A549 (cell line): ENCODE measurements around the gene SLC22A16. TPM values are rescaled to one million over a fixed set of nuclear protein-coding genes. Genes with fewer than 3 reads are reported as not detected.

Experiments
- ATAC-seq, 2 experiments: fragments of 200-7000 bp in 1 of 2; fragments of >200 bp in 1 of 2; cut with Nextera tagmentation in 1 of 2; cut with Tn5 transposase in 1 of 2; 3 replicates each; pipeline versions ENCODE4 v1.8.0 to v1.9.1; 2018 to 2020; ENCODE audit warnings: mild to moderate bottlenecking in 1 of 2, moderate library complexity in 1 of 2
- CTCF ChIA-PET: fragments of 300-600 bp; sonication (Branson Sonifier 250); formaldehyde crosslinking; extraction: SDS; loops from one replicate; lab custom pipeline; 2021; ENCODE audit warnings: antibody characterized with exemption, inconsistent platforms; lab: Yijun Ruan, JAX
- POLR2A ChIA-PET: fragments of 350-600 bp; formaldehyde crosslinking; extraction: SDS; loops from one replicate; lab custom pipeline; 2021; ENCODE audit warnings: antibody characterized with exemption, inconsistent platforms; lab: Yijun Ruan, JAX
- DNase-seq, 2 experiments: peaks; one replicate each; pipeline versions ENCODE4 v3.0.0 to v3.0.0-alpha.2; 2011 to 2016; ENCODE audit warnings: low read depth in 1 of 2, low spot score in 1 of 2
- FAIRE-seq: peaks from 2 replicates; lab custom pipeline; 2011; peaks lifted over from hg19 to GRCh38; lab: Jason Lieb, UNC
- H3K27ac ChIP-seq, 2 experiments: fragments of >200 bp; sonication (Bioruptor Twin); formaldehyde crosslinking; 3 replicates each; pipeline ENCODE4 v1.5.1; 2016 to 2017
- H3K4me1 ChIP-seq: fragments of >200 bp; sonication (Bioruptor Twin); formaldehyde crosslinking; 3 replicates; pipeline ENCODE4 v1.6.1; 2016
- H3K4me2 ChIP-seq: fragments of >200 bp; sonication (Bioruptor Twin); formaldehyde crosslinking; 3 replicates; pipeline ENCODE4 v1.6.1; 2016
- H3K4me3 ChIP-seq: fragments of >200 bp; sonication (Bioruptor Twin); formaldehyde crosslinking; 3 replicates; pipeline ENCODE4 v1.5.1; 2016
- H3K9me3 ChIP-seq: fragments of >200 bp; sonication (Bioruptor Twin); formaldehyde crosslinking; 3 replicates; pipeline ENCODE4 v1.6.1; 2016
- CBX2 ChIP-seq: fragments of 200-600 bp; sonication (generic); IDR thresholded peaks from 2 replicates; pipeline ENCODE4 v1.6.1; 2016; ENCODE audit warnings: low read depth, mild to moderate bottlenecking, borderline replicate concordance
- CHD2 ChIP-seq: fragments of 150-350 bp; IDR thresholded peaks from 2 replicates; pipeline ENCODE4 v1.6.1; 2014; ENCODE audit warnings: low read length; ENCODE audit not compliant: partially characterized antibody
- EHF ChIP-seq: fragments of 250-450 bp; sonication (Bioruptor Pico); IDR thresholded peaks from 2 replicates; pipeline ENCODE4 v1.5.0; 2020; ENCODE audit warnings: mild to moderate bottlenecking
- EHMT2 ChIP-seq: fragments of 200-600 bp; sonication (generic); IDR thresholded peaks from 2 replicates; pipeline ENCODE4 v1.6.1; 2016; ENCODE audit warnings: antibody characterized with exemption, low read depth, mild to moderate bottlenecking, moderate library complexity
- FOSB ChIP-seq: fragments of 250-450 bp; sonication (Bioruptor Pico); IDR thresholded peaks from 2 replicates; pipeline ENCODE4 v1.5.0; 2020; ENCODE audit warnings: mild to moderate bottlenecking, moderate library complexity
- GATA3 ChIP-seq: IDR thresholded peaks from 2 replicates; pipeline ENCODE4 v1.6.1; 2012; ENCODE audit warnings: borderline replicate concordance
- HDAC2 ChIP-seq: fragments of 200-600 bp; sonication (generic); IDR thresholded peaks from 2 replicates; pipeline ENCODE4 v1.6.1; 2016
- HOXA7 ChIP-seq: fragments of 250-450 bp; sonication (Bioruptor Pico); IDR thresholded peaks from 2 replicates; pipeline ENCODE4 v1.5.0; 2020; ENCODE audit warnings: mild to moderate bottlenecking, moderate library complexity
- KDM1A ChIP-seq: fragments of 200-600 bp; sonication (generic); IDR thresholded peaks from 2 replicates; pipeline ENCODE4 v1.6.1; 2016; ENCODE audit warnings: low read depth, mild to moderate bottlenecking
- MAFK ChIP-seq: fragments of 450-650 bp; IDR thresholded peaks from 2 replicates; pipeline ENCODE4 v1.6.1; 2014; ENCODE audit not compliant: partially characterized antibody
- MAZ ChIP-seq: fragments of 150-350 bp; IDR thresholded peaks from 2 replicates; pipeline ENCODE4 v1.6.1; 2014; ENCODE audit warnings: antibody characterized with exemption, low read depth, low read length, borderline replicate concordance
- MYC ChIP-seq: IDR thresholded peaks from 2 replicates; pipeline ENCODE4 v1.6.1; 2012; ENCODE audit warnings: mild to moderate bottlenecking, inconsistent platforms, low read length, improper control_type of control experiment, borderline replicate concordance
- PHF8 ChIP-seq: fragments of 200-600 bp; sonication (generic); IDR thresholded peaks from 2 replicates; pipeline ENCODE4 v1.6.1; 2016; ENCODE audit warnings: low read depth, mild to moderate bottlenecking, antibody characterized with exemption, moderate library complexity, borderline replicate concordance
- RAD21 ChIP-seq, 2 experiments: fragments of >200 bp in 1 of 2; sonication (Bioruptor Twin) in 1 of 2; formaldehyde crosslinking in 1 of 2; IDR thresholded peaks in 1 of 2; conservative IDR thresholded peaks in 1 of 2; 2 replicates in 1 of 2; 3 replicates in 1 of 2; pipeline ENCODE4 v1.6.1; 2012 to 2018; ENCODE audit warnings: inconsistent platforms in 1 of 2
- RARB ChIP-seq: fragments of 250-450 bp; sonication (Bioruptor Pico); IDR thresholded peaks from 2 replicates; pipeline ENCODE4 v1.8.0; 2021; ENCODE audit warnings: mild to moderate bottlenecking, moderate library complexity
- RCOR1 ChIP-seq: fragments of 150-350 bp; IDR thresholded peaks from 2 replicates; pipeline ENCODE4 v1.6.1; 2014; ENCODE audit warnings: antibody characterized with exemption, low read length, low read depth
- RFX5 ChIP-seq: fragments of 450-650 bp; IDR thresholded peaks from 2 replicates; pipeline ENCODE4 v1.7.1; 2014; ENCODE audit warnings: antibody characterized with exemption, mild to moderate bottlenecking, moderate library complexity
- SREBF2 ChIP-seq: fragments of 450-650 bp; IDR thresholded peaks from 2 replicates; pipeline ENCODE4 v1.6.1; 2014; ENCODE audit warnings: mild to moderate bottlenecking, moderate library complexity
- ZC3H11A ChIP-seq: fragments of 450-650 bp; IDR thresholded peaks from 2 replicates; pipeline ENCODE4 v1.6.1; 2014; ENCODE audit warnings: antibody characterized with exemption, mild to moderate bottlenecking
- ZFP36 ChIP-seq: fragments of 450-650 bp; IDR thresholded peaks from 2 replicates; pipeline ENCODE4 v1.6.1; 2014; ENCODE audit warnings: borderline replicate concordance; ENCODE audit not compliant: partially characterized antibody
- WGBS: methylation state at CpG from one replicate; pipeline ENCODE4 v1.1.6; 2017; ENCODE audit errors: missing lambda C conversion rate; 5-methylcytosine and 5-hydroxymethylcytosine counted together
- polyA plus RNA-seq, 4 experiments: library from polyadenylated mRNA; depleted of rRNA in 3 of 4; stranded (reverse); fragments of >200 nt; fragmentation: RNase III in 1 of 4; extraction: RNeasy Plus Mini Kit Qiagen cat#74134 plus additional on column Dnase treatment in 1 of 4; gene quantifications; 2 replicates in 3 of 4; 3 replicates in 1 of 4; pipeline ENCODE4 v1.2.3, GENCODE V29; 2011 to 2017
- TF ChIP-seq, protein P1 (sequence below): IDR thresholded peaks from 2 replicates; pipeline ENCODE4 v1.6.1; 2012
- TF ChIP-seq, protein P2 (sequence below): fragments of 250-450 bp; sonication (Bioruptor Pico); IDR thresholded peaks from 2 replicates; pipeline ENCODE4 v1.5.0; 2021; ENCODE audit warnings: mild to moderate bottlenecking, moderate library complexity, borderline replicate concordance
- TF ChIP-seq, protein P3 (sequence below): fragments of 450-650 bp; IDR thresholded peaks from 2 replicates; pipeline ENCODE4 v1.6.1; 2014; ENCODE audit warnings: antibody characterized with exemption
- TF ChIP-seq, protein P4 (sequence below): fragments of >200 bp; sonication (Bioruptor Twin); formaldehyde crosslinking; IDR thresholded peaks from 3 replicates; pipeline ENCODE4 v1.5.1; 2016

SLC22A16 gene
- polyA plus RNA-seq, 2 of the 4 experiments (the other 2 are of a cell fraction) = not detected

DNA sequence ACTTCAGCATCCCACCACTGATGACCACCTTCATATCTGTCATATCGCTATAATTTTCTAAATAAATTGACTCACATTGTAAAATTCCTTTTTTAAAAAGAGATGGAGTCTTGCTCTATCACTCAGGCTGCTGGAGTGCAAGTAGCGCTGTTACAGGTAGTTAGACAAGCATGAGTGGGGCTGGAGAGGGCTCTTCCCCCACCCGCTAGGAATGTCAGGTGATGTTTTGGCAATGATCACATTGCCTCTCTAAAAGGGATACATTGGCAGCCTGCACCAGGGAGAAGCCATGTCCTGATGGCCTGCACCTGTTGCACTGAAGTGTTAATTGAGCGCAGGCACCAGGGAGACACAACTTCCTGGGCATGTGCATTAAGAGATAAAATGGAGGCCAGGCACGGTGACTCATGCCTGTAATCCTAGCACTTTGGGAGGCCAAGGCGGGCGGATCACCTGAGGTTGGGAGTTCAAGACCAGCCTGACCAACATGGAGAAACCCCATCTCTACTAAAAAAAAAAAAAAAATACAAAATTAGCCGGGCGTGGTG is 16.9 kb upstream of the SLC22A16 start:
- 81% methylated on average over 8 of the region's 9 CpGs for WGBS
- Histone ChIP-seq H3K4me2 (no peak overlapping the region), H3K4me3 (no peak overlapping the region), H3K27ac (no peak overlapping the region), H3K9me3 (no peaks in the 10 kb centered on the region), H3K4me1 (no peaks in the 10 kb centered on the region)
- CTCF ChIA-PET = interaction anchor here (1.0 kb wide), 1 partner anchor 10 kb away, joined by 4 read pairs; no protein-coding TSS in a partner anchor
- ATAC-seq = no peak
- FAIRE-seq = no peak
- POLR2A ChIA-PET = no interaction called here
- TF ChIP-seq ZFP36 = no peak
- no peak for TF ChIP-seq RAD21 (conservative IDR thresholded peaks at IDR 0.05 in 1 of 2, IDR thresholded peaks at IDR 0.05 in 1 of 2)
- no peak for TF ChIP-seq EHF
- TF ChIP-seq PHF8 = no peak
- no peak for TF ChIP-seq MAZ
- TF ChIP-seq, protein P1, sequence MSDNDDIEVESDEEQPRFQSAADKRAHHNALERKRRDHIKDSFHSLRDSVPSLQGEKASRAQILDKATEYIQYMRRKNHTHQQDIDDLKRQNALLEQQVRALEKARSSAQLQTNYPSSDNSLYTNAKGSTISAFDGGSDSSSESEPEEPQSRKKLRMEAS = no peak
- no peak for TF ChIP-seq HOXA7 (CRISPR knock-in tag)
- TF ChIP-seq RARB (CRISPR knock-in tag) = no peak
- no peak for TF ChIP-seq SREBF2
- TF ChIP-seq, protein P2, sequence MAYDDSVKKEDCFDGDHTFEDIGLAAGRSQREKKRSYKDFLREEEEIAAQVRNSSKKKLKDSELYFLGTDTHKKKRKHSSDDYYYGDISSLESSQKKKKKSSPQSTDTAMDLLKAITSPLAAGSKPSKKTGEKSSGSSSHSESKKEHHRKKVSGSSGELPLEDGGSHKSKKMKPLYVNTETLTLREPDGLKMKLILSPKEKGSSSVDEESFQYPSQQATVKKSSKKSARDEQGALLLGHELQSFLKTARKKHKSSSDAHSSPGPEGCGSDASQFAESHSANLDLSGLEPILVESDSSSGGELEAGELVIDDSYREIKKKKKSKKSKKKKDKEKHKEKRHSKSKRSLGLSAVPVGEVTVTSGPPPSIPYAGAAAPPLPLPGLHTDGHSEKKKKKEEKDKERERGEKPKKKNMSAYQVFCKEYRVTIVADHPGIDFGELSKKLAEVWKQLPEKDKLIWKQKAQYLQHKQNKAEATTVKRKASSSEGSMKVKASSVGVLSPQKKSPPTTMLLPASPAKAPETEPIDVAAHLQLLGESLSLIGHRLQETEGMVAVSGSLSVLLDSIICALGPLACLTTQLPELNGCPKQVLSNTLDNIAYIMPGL (CRISPR knock-in tag) = no peak
- no peak for TF ChIP-seq RCOR1
- no peak for TF ChIP-seq RFX5
- no peak for TF ChIP-seq CBX2
- no peak for TF ChIP-seq HDAC2
- TF ChIP-seq MAFK = no peak
- TF ChIP-seq FOSB (CRISPR knock-in tag) = no peak
- no peak for TF ChIP-seq EHMT2
- no peak for TF ChIP-seq GATA3
- TF ChIP-seq, protein P3, sequence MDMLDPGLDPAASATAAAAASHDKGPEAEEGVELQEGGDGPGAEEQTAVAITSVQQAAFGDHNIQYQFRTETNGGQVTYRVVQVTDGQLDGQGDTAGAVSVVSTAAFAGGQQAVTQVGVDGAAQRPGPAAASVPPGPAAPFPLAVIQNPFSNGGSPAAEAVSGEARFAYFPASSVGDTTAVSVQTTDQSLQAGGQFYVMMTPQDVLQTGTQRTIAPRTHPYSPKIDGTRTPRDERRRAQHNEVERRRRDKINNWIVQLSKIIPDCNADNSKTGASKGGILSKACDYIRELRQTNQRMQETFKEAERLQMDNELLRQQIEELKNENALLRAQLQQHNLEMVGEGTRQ = no peak
- TF ChIP-seq ZC3H11A = no peak
- DNase-seq = no peak

DNA sequence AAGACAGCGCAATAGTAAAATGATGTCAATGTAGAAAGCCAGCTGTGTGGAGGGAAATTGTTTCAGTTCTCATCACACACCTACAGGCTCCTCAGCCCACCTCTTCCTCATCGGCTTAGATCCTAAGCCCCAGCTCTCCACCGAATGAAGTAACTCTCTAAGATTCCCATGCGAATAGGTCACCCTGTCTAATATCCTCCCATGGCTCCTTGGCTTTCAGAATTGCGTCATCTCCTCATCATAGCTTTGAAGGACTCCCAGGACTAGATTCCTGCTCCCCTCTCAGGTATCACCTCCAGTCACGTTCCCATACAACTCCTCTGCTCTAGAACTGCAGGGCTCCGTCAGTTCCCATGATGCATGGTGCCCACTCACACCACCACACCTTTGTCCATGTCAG is 16.2 kb upstream of the SLC22A16 start:
- no peaks in the 10 kb centered on the region for H3K9me3 ChIP-seq
- ChIA-PET CTCF (interaction anchor here (1.0 kb wide), 1 partner anchor 9 kb away, joined by 4 read pairs; no protein-coding TSS in a partner anchor), POLR2A (no interaction called here)
- no peak overlapping the region for H3K4me2 ChIP-seq
- no peak for FAIRE-seq
- ATAC-seq = no peak
- H3K4me3 ChIP-seq = no peak overlapping the region
- H3K4me1 ChIP-seq = no peaks in the 10 kb centered on the region
- no peak for DNase-seq
- H3K27ac ChIP-seq = no peak overlapping the region
- TF ChIP-seq RARB (CRISPR knock-in tag) = no peak
- TF ChIP-seq, all 56 proteins: peak for 0
- WGBS = 72% methylated on average over 7 of the region's 7 CpGs

DNA sequence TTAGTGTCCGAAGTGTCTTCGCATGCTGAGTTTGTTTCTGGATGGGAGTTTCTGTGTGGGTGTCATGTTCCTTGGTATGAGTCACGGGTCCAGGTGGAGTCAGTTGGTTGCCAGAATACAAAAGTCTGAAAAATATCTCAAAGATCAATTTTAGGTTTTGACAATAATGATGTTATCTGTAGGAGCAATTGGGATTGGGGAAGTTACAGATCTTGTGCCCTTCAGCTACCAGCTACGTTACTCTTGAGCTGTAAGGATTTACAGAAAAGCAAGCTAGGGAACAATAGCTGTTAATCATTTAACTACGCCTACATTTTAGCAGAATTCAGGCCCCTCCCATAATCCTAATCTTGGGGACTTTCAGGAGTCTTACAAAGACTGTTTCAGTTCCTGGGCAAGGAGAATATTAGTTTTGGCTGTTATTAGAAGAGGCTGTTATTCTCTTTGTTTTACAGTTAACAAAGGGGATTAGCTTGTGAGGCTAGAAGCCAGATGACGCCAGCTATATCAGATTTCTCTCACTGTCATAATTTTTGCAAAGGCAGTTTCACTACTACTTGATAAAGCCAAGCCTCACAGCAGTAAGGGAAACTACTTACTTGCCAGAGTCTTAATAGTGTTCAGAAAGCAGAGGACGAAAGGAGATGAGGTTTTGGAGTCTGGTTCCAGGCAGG is 15.4 kb upstream of the SLC22A16 start:
- H3K4me1 ChIP-seq = no peaks in the 10 kb centered on the region
- 73% methylated on average over 7 of the region's 7 CpGs for WGBS
- H3K9me3 ChIP-seq = no peaks in the 10 kb centered on the region
- no peak for ATAC-seq
- CTCF ChIA-PET = no interaction called here
- TF ChIP-seq CHD2 = no peak
- TF ChIP-seq EHF = no peak
- no peak for TF ChIP-seq PHF8
- no peak for TF ChIP-seq MYC
- TF ChIP-seq CBX2 = no peak
- no peak for TF ChIP-seq RAD21 (conservative IDR thresholded peaks at IDR 0.05 in 1 of 2, IDR thresholded peaks at IDR 0.05 in 1 of 2)
- no peak for TF ChIP-seq KDM1A
- no peak for TF ChIP-seq ZC3H11A
- no peak for TF ChIP-seq ZFP36
- TF ChIP-seq, protein P4, sequence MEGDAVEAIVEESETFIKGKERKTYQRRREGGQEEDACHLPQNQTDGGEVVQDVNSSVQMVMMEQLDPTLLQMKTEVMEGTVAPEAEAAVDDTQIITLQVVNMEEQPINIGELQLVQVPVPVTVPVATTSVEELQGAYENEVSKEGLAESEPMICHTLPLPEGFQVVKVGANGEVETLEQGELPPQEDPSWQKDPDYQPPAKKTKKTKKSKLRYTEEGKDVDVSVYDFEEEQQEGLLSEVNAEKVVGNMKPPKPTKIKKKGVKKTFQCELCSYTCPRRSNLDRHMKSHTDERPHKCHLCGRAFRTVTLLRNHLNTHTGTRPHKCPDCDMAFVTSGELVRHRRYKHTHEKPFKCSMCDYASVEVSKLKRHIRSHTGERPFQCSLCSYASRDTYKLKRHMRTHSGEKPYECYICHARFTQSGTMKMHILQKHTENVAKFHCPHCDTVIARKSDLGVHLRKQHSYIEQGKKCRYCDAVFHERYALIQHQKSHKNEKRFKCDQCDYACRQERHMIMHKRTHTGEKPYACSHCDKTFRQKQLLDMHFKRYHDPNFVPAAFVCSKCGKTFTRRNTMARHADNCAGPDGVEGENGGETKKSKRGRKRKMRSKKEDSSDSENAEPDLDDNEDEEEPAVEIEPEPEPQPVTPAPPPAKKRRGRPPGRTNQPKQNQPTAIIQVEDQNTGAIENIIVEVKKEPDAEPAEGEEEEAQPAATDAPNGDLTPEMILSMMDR = no peak
- TF ChIP-seq, all 56 proteins: peak for 0
- no peak for FAIRE-seq
- POLR2A ChIA-PET = no interaction called here
- DNase-seq = no peak
- no peak overlapping the region for H3K27ac ChIP-seq
- H3K4me3 ChIP-seq = no peak overlapping the region
- H3K4me2 ChIP-seq = no peak overlapping the region
